GM12878 (cell line): Measurements from ENCODE around the gene CDC37L1.

Experiments
- GABPA ChIP-seq: IDR thresholded peaks from 2 replicates; pipeline ENCODE4 v1.6.1; 2014; ENCODE audit warnings: antibody characterized with exemption, low read depth, mild to moderate bottlenecking, inconsistent platforms
- MTA3 ChIP-seq: IDR thresholded peaks from 2 replicates; pipeline ENCODE4 v1.6.1; 2012; ENCODE audit warnings: low read length, inconsistent platforms, borderline replicate concordance
- RAD21 ChIP-seq: IDR thresholded peaks from 2 replicates; pipeline ENCODE4 v1.6.1; 2011; ENCODE audit warnings: mild to moderate bottlenecking, low read depth, low read length, moderate library complexity; ENCODE audit not compliant: insufficient read depth

GRCh38 chr9:4717815-4718214 is 38.4 kb downstream of the CDC37L1 start:
- TF ChIP-seq RAD21: no peak
- no peak for TF ChIP-seq MTA3
- TF ChIP-seq GABPA: no peak
